WTC11 (cell line): ENCODE measurements around the gene CHMP1B.

Experiments
- CTCF ChIP-seq: fragments of 200-600 bp; IDR thresholded peaks from 2 replicates; pipeline ENCODE4 v1.8.0; 2022; ENCODE audit warnings: antibody characterized with exemption
- FOXJ3 ChIP-seq: sonication (generic); formaldehyde crosslinking; IDR thresholded peaks from 2 replicates; pipeline ENCODE4 v1.9.0; 2021; ENCODE audit warnings: missing genetic modification reagents, mild to moderate bottlenecking, borderline replicate concordance
- MAX ChIP-seq: sonication (generic); formaldehyde crosslinking; IDR thresholded peaks from 2 replicates; pipeline ENCODE4 v1.8.0; 2022; ENCODE audit warnings: mild to moderate bottlenecking, missing genetic modification reagents
- NR3C1 ChIP-seq: sonication (generic); formaldehyde crosslinking; conservative IDR thresholded peaks from 2 replicates; pipeline ENCODE4 v1.8.1; 2023; ENCODE audit warnings: low read depth, mild to moderate bottlenecking, missing genetic modification reagents
- TEAD4 ChIP-seq: sonication (generic); formaldehyde crosslinking; IDR thresholded peaks from 2 replicates; pipeline ENCODE4 v1.8.0; 2022; ENCODE audit warnings: mild to moderate bottlenecking, missing genetic modification reagents
- ZNF396 ChIP-seq: fragments of 250-450 bp; sonication (Bioruptor Pico); IDR thresholded peaks from 2 replicates; pipeline ENCODE4 v1.8.0; 2021; ENCODE audit warnings: mild to moderate bottlenecking, moderate library complexity, borderline replicate concordance

DNA sequence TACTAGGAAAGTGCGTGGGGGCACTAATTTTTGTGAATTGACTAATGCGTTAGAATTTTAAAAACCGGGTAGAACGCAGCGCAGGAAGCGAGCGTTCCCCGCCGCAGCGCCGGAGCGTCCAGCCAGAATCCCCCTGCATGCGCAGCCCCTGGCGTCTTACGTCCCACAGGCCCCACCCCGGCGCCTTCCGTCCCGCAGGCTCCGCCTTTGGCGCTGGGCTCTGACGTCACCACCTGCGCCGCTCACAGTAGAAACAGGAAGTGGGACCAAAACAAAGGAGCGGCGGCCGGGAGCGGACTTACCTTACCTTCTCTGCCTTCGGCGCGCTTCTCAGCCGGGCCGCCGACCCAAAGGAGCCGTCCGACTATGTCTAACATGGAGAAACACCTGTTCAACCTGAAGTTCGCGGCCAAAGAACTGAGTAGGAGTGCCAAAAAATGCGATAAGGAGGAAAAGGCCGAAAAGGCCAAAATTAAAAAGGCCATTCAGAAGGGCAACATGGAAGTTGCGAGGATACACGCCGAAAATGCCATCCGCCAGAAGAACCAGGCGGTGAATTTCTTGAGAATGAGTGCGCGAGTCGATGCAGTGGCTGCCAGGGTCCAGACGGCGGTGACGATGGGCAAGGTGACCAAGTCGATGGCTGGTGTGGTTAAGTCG, at the start of gene CHMP1B:
- peak; percentile 70 for TF ChIP-seq MAX (CRISPR knock-in tag)
- no peak for TF ChIP-seq CTCF
- no peak; the same call in 1 of the 2 replicates for TF ChIP-seq FOXJ3 (CRISPR knock-in tag)
- TF ChIP-seq ZNF396 (CRISPR knock-in tag) = no peak
- no peak for TF ChIP-seq TEAD4 (CRISPR knock-in tag)
- TF ChIP-seq NR3C1 (CRISPR knock-in tag) = no peak
